Dedifferentiated amniotic fluid mesenchymal stem cell (primary cell): Measurements from ENCODE around the gene HDAC9.
A peak's percentile ranks its signal among the peaks of the same experiment; 100 is the strongest.

ENCODE experiments used
- DNase-seq: peaks from one replicate; pipeline ENCODE4 v3.0.0-alpha.2; 2016; ENCODE audit errors: extremely low spot score

Gene HDAC9

GRCh38 chr7:18495412-18496340, at the start of gene HDAC9:
Gene HDAC9 (plus strand): TSS chr7:18495749. CDS start chr7:18496303, 554 bp downstream.
- peak; percentile 45 for DNase-seq

GRCh38 chr7:18445916-18446520, 49.5 kb upstream of the HDAC9 start:
- no peak for DNase-seq

GRCh38 chr7:18450019-18450418, 45.5 kb upstream of the HDAC9 start:
- DNase-seq, result no peak

- DNase-seq, result no peak
Measured at GRCh38 chr7:18455606-18456005, 39.9 kb upstream of the HDAC9 start.

- DNase-seq, result no peak
Measured at GRCh38 chr7:18457832-18458231, 37.7 kb upstream of the HDAC9 start.

- DNase-seq, result no peak
Measured at GRCh38 chr7:18458830-18459229, 36.7 kb upstream of the HDAC9 start.

GRCh38 chr7:18459484-18460245, 35.9 kb upstream of the HDAC9 start:
- no peak for DNase-seq

- DNase-seq, result no peak
Measured at GRCh38 chr7:18461785-18462467, 33.6 kb upstream of the HDAC9 start.

GRCh38 chr7:18464830-18465229, 30.7 kb upstream of the HDAC9 start:
- no peak for DNase-seq

GRCh38 chr7:18467011-18467410, 28.5 kb upstream of the HDAC9 start:
- DNase-seq, result no peak

GRCh38 chr7:18468795-18469194, 26.8 kb upstream of the HDAC9 start:
- no peak for DNase-seq

GRCh38 chr7:18469316-18469715, 26.2 kb upstream of the HDAC9 start:
- DNase-seq, result no peak

- DNase-seq, result no peak
Measured at GRCh38 chr7:18471476-18472160, 23.9 kb upstream of the HDAC9 start.

GRCh38 chr7:18472161-18472483, 23.4 kb upstream of the HDAC9 start:
- no peak for DNase-seq

GRCh38 chr7:18473119-18473518, 22.4 kb upstream of the HDAC9 start:
- DNase-seq, result no peak

GRCh38 chr7:18474944-18475343, 20.6 kb upstream of the HDAC9 start:
- no peak for DNase-seq

- no peak for DNase-seq
Measured at GRCh38 chr7:18475488-18475887, 20.1 kb upstream of the HDAC9 start.

GRCh38 chr7:18481776-18482175, 13.8 kb upstream of the HDAC9 start:
- DNase-seq, result no peak

- DNase-seq, result no peak
Measured at GRCh38 chr7:18488049-18488448, 7.5 kb upstream of the HDAC9 start.

- DNase-seq, result no peak
Measured at GRCh38 chr7:18489624-18490023, 5.9 kb upstream of the HDAC9 start.

- DNase-seq, result no peak
Measured at GRCh38 chr7:18491871-18492270, 3.7 kb upstream of the HDAC9 start.
